ENCODE results near the gene TTC7B. TPM values are rescaled to one million over a fixed set of nuclear protein-coding genes. Genes with fewer than 3 reads are reported as not detected.
A peak's percentile ranks its signal among the peaks of the same experiment; 100 is the strongest.

The TTC7B gene
- total and polyA plus RNA-seq, 2 donors (not counting 1 experiment from before 2014, with no cell fraction given): 18.8 to 37.5 TPM

- no peak for DNase-seq (ENCODE audit: low read depth in 2 of 2)
- Histone ChIP-seq H3K4me2 (ENCODE audit: extremely low read depth, insufficient read depth, low read length) (no peak overlapping the region), H3K9me3 (ENCODE audit: control insufficient read depth, insufficient read depth, low read depth, low read length) (no peaks in the 10 kb centered on the region), H3K79me2 (ENCODE audit: control insufficient read depth, insufficient read depth, low read length) (no peaks in the 10 kb centered on the region), H3K27me3 (ENCODE audit: control insufficient read depth, insufficient read depth, low read length) (no peaks in the 10 kb centered on the region), H3K4me3 (replicated peaks in 1 of 4; ENCODE audit: control extremely low read depth in 1 of 4, insufficient read depth in 1 of 4, low read depth in 3 of 4, low read length in 4 of 4) (no peak overlapping the region), H4K20me1 (ENCODE audit: control insufficient read depth, extremely low read depth, insufficient read depth, low read length) (no peaks in the 10 kb centered on the region), H3K4me1 (ENCODE audit: control insufficient read depth, extremely low read depth, insufficient read depth, low read length) (peaks cover 3% of the 10 kb centered on the region), H3K36me3 (ENCODE audit: control insufficient read depth, insufficient read depth, low read length) (no peaks in the 10 kb centered on the region), H3K27ac (ENCODE audit: insufficient read depth, low read length) (no peak overlapping the region), H3K9ac (ENCODE audit: insufficient read depth, low read length) (no peak overlapping the region), H2AFZ (ENCODE audit: low read length) (no peak overlapping the region)
- TF ChIP-seq, protein P1, sequence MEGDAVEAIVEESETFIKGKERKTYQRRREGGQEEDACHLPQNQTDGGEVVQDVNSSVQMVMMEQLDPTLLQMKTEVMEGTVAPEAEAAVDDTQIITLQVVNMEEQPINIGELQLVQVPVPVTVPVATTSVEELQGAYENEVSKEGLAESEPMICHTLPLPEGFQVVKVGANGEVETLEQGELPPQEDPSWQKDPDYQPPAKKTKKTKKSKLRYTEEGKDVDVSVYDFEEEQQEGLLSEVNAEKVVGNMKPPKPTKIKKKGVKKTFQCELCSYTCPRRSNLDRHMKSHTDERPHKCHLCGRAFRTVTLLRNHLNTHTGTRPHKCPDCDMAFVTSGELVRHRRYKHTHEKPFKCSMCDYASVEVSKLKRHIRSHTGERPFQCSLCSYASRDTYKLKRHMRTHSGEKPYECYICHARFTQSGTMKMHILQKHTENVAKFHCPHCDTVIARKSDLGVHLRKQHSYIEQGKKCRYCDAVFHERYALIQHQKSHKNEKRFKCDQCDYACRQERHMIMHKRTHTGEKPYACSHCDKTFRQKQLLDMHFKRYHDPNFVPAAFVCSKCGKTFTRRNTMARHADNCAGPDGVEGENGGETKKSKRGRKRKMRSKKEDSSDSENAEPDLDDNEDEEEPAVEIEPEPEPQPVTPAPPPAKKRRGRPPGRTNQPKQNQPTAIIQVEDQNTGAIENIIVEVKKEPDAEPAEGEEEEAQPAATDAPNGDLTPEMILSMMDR (conservative IDR thresholded peaks at IDR 0.05 in 1 of 2, IDR thresholded peaks at IDR 0.05 in 1 of 2; ENCODE audit: low read depth in 1 of 2, low read length in 2 of 2): no peak
- TF ChIP-seq EZH2 (IDR thresholded peaks at IDR 0.05; ENCODE audit: low read length, missing control alignments): no peak
These were observed 164.9 kb downstream of the TTC7B start for GRCh38 chr14:90651271-90651804.

GRCh38 chr14:90649557-90650135 lies 166.6 kb downstream of the TTC7B start:
- H3K27ac ChIP-seq (ENCODE audit: insufficient read depth, low read length): no peak overlapping the region
- no peaks in the 10 kb centered on the region for H3K27me3 ChIP-seq (ENCODE audit: control insufficient read depth, insufficient read depth, low read length)
- no peak for TF ChIP-seq EZH2 (IDR thresholded peaks at IDR 0.05; ENCODE audit: low read length, missing control alignments)
- TF ChIP-seq, protein P1 (conservative IDR thresholded peaks at IDR 0.05 in 1 of 2, IDR thresholded peaks at IDR 0.05 in 1 of 2; ENCODE audit: low read depth in 1 of 2, low read length in 2 of 2): no peak
- H3K9me3 ChIP-seq (ENCODE audit: control insufficient read depth, insufficient read depth, low read depth, low read length): no peaks in the 10 kb centered on the region
- H3K79me2 ChIP-seq (ENCODE audit: control insufficient read depth, insufficient read depth, low read length): no peaks in the 10 kb centered on the region
- no peaks in the 10 kb centered on the region for H3K36me3 ChIP-seq (ENCODE audit: control insufficient read depth, insufficient read depth, low read length)
- no peak overlapping the region for H3K4me2 ChIP-seq (ENCODE audit: extremely low read depth, insufficient read depth, low read length)
- no peaks in the 10 kb centered on the region for H4K20me1 ChIP-seq (ENCODE audit: control insufficient read depth, extremely low read depth, insufficient read depth, low read length)
- peaks cover under 1% of the 10 kb centered on the region for H3K4me1 ChIP-seq (ENCODE audit: control insufficient read depth, extremely low read depth, insufficient read depth, low read length)
- H2AFZ ChIP-seq (ENCODE audit: low read length): no peak overlapping the region
- H3K4me3 ChIP-seq (replicated peaks in 1 of 4; ENCODE audit: control extremely low read depth in 1 of 4, insufficient read depth in 1 of 4, low read depth in 3 of 4, low read length in 4 of 4): no peak overlapping the region
- no peak for DNase-seq (ENCODE audit: low read depth in 2 of 2)
- H3K9ac ChIP-seq (ENCODE audit: insufficient read depth, low read length): no peak overlapping the region

DNA sequence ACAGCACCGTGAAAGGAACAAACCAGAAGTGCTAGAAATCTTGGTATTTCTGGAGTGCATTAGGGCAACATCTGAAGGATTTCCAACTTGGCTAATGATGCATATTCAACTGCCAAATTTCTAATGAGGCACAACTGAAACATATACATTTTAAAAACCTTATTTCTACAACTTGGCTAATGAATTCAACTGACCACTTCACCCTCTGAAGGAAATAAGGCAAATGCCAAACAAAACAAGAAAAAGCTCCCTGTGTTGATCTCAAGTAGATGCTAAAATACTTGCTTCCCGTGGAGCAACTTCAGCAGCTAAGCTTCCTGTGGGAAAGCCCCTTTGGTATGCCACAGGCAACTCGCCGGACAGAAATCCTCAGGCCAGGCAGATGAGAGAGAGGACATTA lies 167.1 kb downstream of the TTC7B start:
- H3K79me2 ChIP-seq (ENCODE audit: control insufficient read depth, insufficient read depth, low read length): no peaks in the 10 kb centered on the region
- no peaks in the 10 kb centered on the region for H3K4me1 ChIP-seq (ENCODE audit: control insufficient read depth, extremely low read depth, insufficient read depth, low read length)

More for the DNA sequence above, 167.1 kb downstream of the TTC7B start:
- Histone ChIP-seq H3K36me3 (ENCODE audit: control insufficient read depth, insufficient read depth, low read length) (no peaks in the 10 kb centered on the region), H3K4me3 (replicated peaks in 1 of 4; ENCODE audit: control extremely low read depth in 1 of 4, insufficient read depth in 1 of 4, low read depth in 3 of 4, low read length in 4 of 4) (no peak overlapping the region), H3K9me3 (ENCODE audit: control insufficient read depth, insufficient read depth, low read depth, low read length) (no peaks in the 10 kb centered on the region), H3K27me3 (ENCODE audit: control insufficient read depth, insufficient read depth, low read length) (no peaks in the 10 kb centered on the region), H2AFZ (ENCODE audit: low read length) (no peak overlapping the region), H4K20me1 (ENCODE audit: control insufficient read depth, extremely low read depth, insufficient read depth, low read length) (no peaks in the 10 kb centered on the region), H3K27ac (ENCODE audit: insufficient read depth, low read length) (no peak overlapping the region), H3K4me2 (ENCODE audit: extremely low read depth, insufficient read depth, low read length) (no peak overlapping the region), H3K9ac (ENCODE audit: insufficient read depth, low read length) (no peak overlapping the region)
- TF ChIP-seq EZH2 (IDR thresholded peaks at IDR 0.05; ENCODE audit: low read length, missing control alignments): no peak
- TF ChIP-seq, protein P1 (conservative IDR thresholded peaks at IDR 0.05 in 1 of 2, IDR thresholded peaks at IDR 0.05 in 1 of 2; ENCODE audit: low read depth in 1 of 2, low read length in 2 of 2): no peak
- peak; percentile 67 to 75 for DNase-seq (ENCODE audit: low read depth in 2 of 2)

All from fibroblast of lung (primary cell).